Uterus (tissue), 2 donors: ENCODE results near the gene ADORA2B.

Source experiments
- POLR2A ChIP-seq, 2 donors: fragments of 450-650 bp; IDR thresholded peaks; one replicate each; pipeline ENCODE4 v1.6.1; 2016; ENCODE audit warnings: antibody characterized with exemption in 2 of 2, mild to moderate bottlenecking in 1 of 2, moderate library complexity in 1 of 2
- TF ChIP-seq, protein P1 (sequence below), 4 experiments: fragments of 200-600 bp in 2 of 4; fragments of 450-650 bp in 2 of 4; sonication (generic) in 2 of 4; IDR thresholded peaks; one replicate each; pipeline ENCODE4 v1.5.1; 2016 to 2019; ENCODE audit warnings: antibody characterized with exemption in 4 of 4, mild to moderate bottlenecking in 2 of 4, moderate library complexity in 1 of 4

DNA sequence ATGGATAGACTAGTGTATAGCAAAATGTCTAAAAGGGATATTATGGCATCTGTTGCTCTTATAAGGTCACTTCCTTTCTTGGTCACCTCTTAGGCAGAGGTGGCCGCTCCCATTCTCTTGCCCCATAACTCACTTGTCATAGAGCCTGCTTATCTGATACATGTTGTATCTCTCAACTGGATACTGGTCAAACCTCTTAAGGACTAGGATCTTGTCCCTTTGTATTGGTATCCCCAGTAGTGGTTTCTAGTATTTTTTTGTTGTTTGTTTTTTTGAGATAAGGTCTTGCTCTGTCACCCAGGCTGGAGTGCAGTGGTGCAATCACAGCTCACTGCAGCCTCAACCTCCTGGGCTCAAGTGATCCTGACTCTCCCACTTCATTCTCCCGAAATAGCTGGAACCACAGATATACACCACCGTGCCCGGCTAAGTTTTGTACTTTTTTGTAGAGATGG lies 27.6 kb downstream of the ADORA2B start:
- TF ChIP-seq, protein P1, sequence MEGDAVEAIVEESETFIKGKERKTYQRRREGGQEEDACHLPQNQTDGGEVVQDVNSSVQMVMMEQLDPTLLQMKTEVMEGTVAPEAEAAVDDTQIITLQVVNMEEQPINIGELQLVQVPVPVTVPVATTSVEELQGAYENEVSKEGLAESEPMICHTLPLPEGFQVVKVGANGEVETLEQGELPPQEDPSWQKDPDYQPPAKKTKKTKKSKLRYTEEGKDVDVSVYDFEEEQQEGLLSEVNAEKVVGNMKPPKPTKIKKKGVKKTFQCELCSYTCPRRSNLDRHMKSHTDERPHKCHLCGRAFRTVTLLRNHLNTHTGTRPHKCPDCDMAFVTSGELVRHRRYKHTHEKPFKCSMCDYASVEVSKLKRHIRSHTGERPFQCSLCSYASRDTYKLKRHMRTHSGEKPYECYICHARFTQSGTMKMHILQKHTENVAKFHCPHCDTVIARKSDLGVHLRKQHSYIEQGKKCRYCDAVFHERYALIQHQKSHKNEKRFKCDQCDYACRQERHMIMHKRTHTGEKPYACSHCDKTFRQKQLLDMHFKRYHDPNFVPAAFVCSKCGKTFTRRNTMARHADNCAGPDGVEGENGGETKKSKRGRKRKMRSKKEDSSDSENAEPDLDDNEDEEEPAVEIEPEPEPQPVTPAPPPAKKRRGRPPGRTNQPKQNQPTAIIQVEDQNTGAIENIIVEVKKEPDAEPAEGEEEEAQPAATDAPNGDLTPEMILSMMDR (IDR thresholded peaks at IDR 0.05) = no peak
- TF ChIP-seq POLR2A (IDR thresholded peaks at IDR 0.05) = no peak
